GM23338 (cell line): ENCODE data around the gene CLSTN2. TPM values are rescaled to one million over a fixed set of nuclear protein-coding genes. Genes with fewer than 3 reads are reported as not detected.

Experiments
- ATAC-seq: fragments of 200-7000 bp; cut with Tn5 transposase; 3 replicates; pipeline ENCODE4 v1.9.1; 2020
- DNase-seq: peaks from one replicate; pipeline ENCODE4 v3.0.0-alpha.2; 2015; ENCODE audit warnings: low spot score
- H2AFZ ChIP-seq: fragments of 200-600 bp; sonication (generic); 2 replicates; pipeline ENCODE4 v1.8.0; 2016; ENCODE audit warnings: antibody characterized with exemption, mild to moderate bottlenecking, moderate library complexity
- H3F3A ChIP-seq: fragments of 200-600 bp; sonication (generic); replicated peaks from 2 replicates; pipeline ENCODE4 v1.8.0; 2017; ENCODE audit warnings: antibody characterized with exemption, mixed run types, low read depth
- H3K27ac ChIP-seq: fragments of 200-600 bp; sonication (generic); 2 replicates; pipeline ENCODE4 v1.6.1; 2016; ENCODE audit warnings: low read depth
- H3K27me3 ChIP-seq: fragments of 200-600 bp; sonication (generic); 2 replicates; pipeline ENCODE4 v1.8.0; 2016; ENCODE audit warnings: mild to moderate bottlenecking, mixed run types, moderate library complexity; ENCODE audit not compliant: insufficient read depth
- H3K36me3 ChIP-seq: fragments of 200-600 bp; sonication (generic); 2 replicates; pipeline ENCODE4 v1.8.0; 2016; ENCODE audit warnings: mild to moderate bottlenecking; ENCODE audit not compliant: insufficient read depth
- H3K4me1 ChIP-seq: fragments of 200-600 bp; sonication (generic); 2 replicates; pipeline ENCODE4 v1.8.0; 2016; ENCODE audit warnings: mild to moderate bottlenecking, moderate library complexity; ENCODE audit not compliant: insufficient read depth
- H3K4me2 ChIP-seq: fragments of 200-600 bp; sonication (generic); 2 replicates; pipeline ENCODE4 v1.7.1; 2017; ENCODE audit warnings: mixed run types
- H3K4me3 ChIP-seq: fragments of 200-600 bp; sonication (generic); 2 replicates; pipeline ENCODE4 v1.6.1; 2016; ENCODE audit warnings: mixed run types
- H3K79me2 ChIP-seq: fragments of 200-600 bp; sonication (generic); replicated peaks from 2 replicates; pipeline ENCODE4 v1.8.0; 2017; ENCODE audit warnings: mild to moderate bottlenecking; ENCODE audit not compliant: insufficient read depth
- H3K9me2 ChIP-seq: fragments of 200-600 bp; sonication (generic); 2 replicates; pipeline ENCODE4 v1.8.0; 2017; ENCODE audit not compliant: insufficient read depth
- H4K20me1 ChIP-seq: fragments of 200-600 bp; sonication (generic); replicated peaks from 2 replicates; pipeline ENCODE4 v1.8.0; 2017; ENCODE audit warnings: mild to moderate bottlenecking; ENCODE audit not compliant: insufficient read depth
- H3K27ac Mint-ChIP-seq: 2 replicates; pipeline ENCODE4 v1.8.0; 2020; ENCODE audit warnings: inconsistent platforms, mild to moderate bottlenecking, moderate library complexity, mixed read lengths
- H3K27me3 Mint-ChIP-seq: 3 replicates; pipeline ENCODE4 v1.8.0; 2022; ENCODE audit warnings: low read depth, mild to moderate bottlenecking, moderate library complexity, mixed read lengths, inconsistent platforms; ENCODE audit not compliant: insufficient read depth, poor library complexity
- H3K36me3 Mint-ChIP-seq: 3 replicates; pipeline ENCODE4 v1.8.0; 2021; ENCODE audit warnings: low read depth, mild to moderate bottlenecking, inconsistent platforms, moderate library complexity, mixed read lengths
- H3K4me1 Mint-ChIP-seq: 3 replicates; pipeline ENCODE4 v1.8.0; 2020; ENCODE audit warnings: mild to moderate bottlenecking, inconsistent platforms, mixed read lengths
- H3K4me3 Mint-ChIP-seq: 3 replicates; pipeline ENCODE4 v1.8.0; 2021; ENCODE audit warnings: moderate library complexity, mild to moderate bottlenecking, inconsistent platforms, mixed read lengths
- H3K9me3 Mint-ChIP-seq: 3 replicates; pipeline ENCODE4 v1.8.0; 2020; ENCODE audit warnings: moderate library complexity, mild to moderate bottlenecking, inconsistent platforms, mixed read lengths
- CREB1 ChIP-seq: fragments of 250-450 bp; sonication (Bioruptor Pico); IDR thresholded peaks from 2 replicates; pipeline ENCODE4 v1.5.0; 2020; ENCODE audit warnings: low read depth, mild to moderate bottlenecking, moderate library complexity
- JUNB ChIP-seq: IDR thresholded peaks from one replicate; pipeline ENCODE4 v1.6.1; 2016; ENCODE audit warnings: antibody characterized with exemption; ENCODE audit not compliant: unreplicated experiment
- POLR2AphosphoS5 ChIP-seq: IDR thresholded peaks from 2 replicates; pipeline ENCODE4 v1.6.1; 2016; ENCODE audit warnings: antibody characterized with exemption, low read depth
- STAT1 ChIP-seq: IDR thresholded peaks from one replicate; pipeline ENCODE4 v1.6.1; 2016; ENCODE audit warnings: antibody characterized with exemption; ENCODE audit not compliant: unreplicated experiment
- ZNF114 ChIP-seq: fragments of 250-450 bp; sonication (Bioruptor Pico); IDR thresholded peaks from 2 replicates; pipeline ENCODE4 v1.5.0; 2020; ENCODE audit warnings: mild to moderate bottlenecking, moderate library complexity
- polyA plus RNA-seq: library from polyadenylated mRNA; unstranded; fragments of >200 nt; fragmentation: Nextera tagmentation; extraction: Ambion mirVana; gene quantifications from 2 replicates; pipeline ENCODE4 v1.2.1, GENCODE V29; 2016
- total RNA-seq: library from RNA; depleted of rRNA; stranded (reverse); fragments of >200 nt; shearing (Covaris generic); gene quantifications from 2 replicates; pipeline ENCODE4 v1.2.3, GENCODE V29; 2014
- TF ChIP-seq, protein P1 (sequence below): IDR thresholded peaks from one replicate; pipeline ENCODE4 v1.6.1; 2018; ENCODE audit warnings: antibody characterized with exemption; ENCODE audit not compliant: unreplicated experiment
- TF ChIP-seq, protein P2 (sequence below): IDR thresholded peaks from 2 replicates; pipeline ENCODE4 v1.6.1; 2016; ENCODE audit warnings: antibody characterized with exemption
- TF ChIP-seq, protein P3 (sequence below): fragments of 250-450 bp; sonication (Bioruptor Pico); IDR thresholded peaks from 2 replicates; pipeline ENCODE4 v1.5.0; 2020; ENCODE audit warnings: mild to moderate bottlenecking, moderate library complexity

Gene CLSTN2
- total and polyA plus RNA-seq, 2 experiments from 2014 or later: 0.11 to 0.83 TPM

DNA sequence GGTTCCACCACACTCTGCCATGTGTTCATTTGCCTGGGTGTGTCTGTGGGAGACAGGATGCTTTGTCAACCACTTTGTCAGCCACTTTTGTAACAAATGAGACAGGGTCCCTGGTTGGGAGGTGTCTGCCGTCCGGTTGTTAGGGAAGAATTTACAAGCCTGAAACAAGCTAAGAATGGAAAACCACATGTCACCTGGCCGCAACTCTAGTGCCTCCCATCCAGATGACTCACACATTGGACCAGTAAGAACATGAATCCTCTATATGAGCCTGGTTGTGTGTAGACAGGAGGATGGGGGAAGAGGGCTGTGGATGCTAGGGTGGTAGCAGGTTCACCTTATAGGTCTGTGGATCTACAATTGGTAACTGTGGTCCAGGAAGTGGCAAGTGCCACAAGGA, 335.3 kb downstream of the CLSTN2 start:
- H3K4me1 Mint-ChIP-seq: peaks cover 8% of the 10 kb centered on the region
- H3K27ac Mint-ChIP-seq: no peak overlapping the region
- H3K4me3 ChIP-seq: no peak overlapping the region
- H3K9me3 Mint-ChIP-seq: no peaks in the 10 kb centered on the region; the same call in 1 of the 3 replicates
- no peak for DNase-seq
- no peak overlapping the region for H3K4me2 ChIP-seq
- ATAC-seq: no peak
- H3K27ac ChIP-seq: no peak overlapping the region
- H3K4me1 ChIP-seq: peaks cover 5% of the 10 kb centered on the region; the same call in 1 of the 2 replicates
- H4K20me1 ChIP-seq: no peaks in the 10 kb centered on the region
- no peaks in the 10 kb centered on the region for H3K27me3 ChIP-seq
- no peaks in the 10 kb centered on the region for H3K79me2 ChIP-seq
- H3K27me3 Mint-ChIP-seq: peaks cover 4% of the 10 kb centered on the region
- H3K4me3 Mint-ChIP-seq: no peak overlapping the region
- H3F3A ChIP-seq: no peaks in the 10 kb centered on the region
- no peak overlapping the region for H2AFZ ChIP-seq
- H3K9me2 ChIP-seq: peaks cover 9% of the 10 kb centered on the region; the same call in 1 of the 2 replicates
- no peaks in the 10 kb centered on the region for H3K36me3 ChIP-seq
- no peak for TF ChIP-seq JUNB
- H3K36me3 Mint-ChIP-seq: no peaks in the 10 kb centered on the region

DNA sequence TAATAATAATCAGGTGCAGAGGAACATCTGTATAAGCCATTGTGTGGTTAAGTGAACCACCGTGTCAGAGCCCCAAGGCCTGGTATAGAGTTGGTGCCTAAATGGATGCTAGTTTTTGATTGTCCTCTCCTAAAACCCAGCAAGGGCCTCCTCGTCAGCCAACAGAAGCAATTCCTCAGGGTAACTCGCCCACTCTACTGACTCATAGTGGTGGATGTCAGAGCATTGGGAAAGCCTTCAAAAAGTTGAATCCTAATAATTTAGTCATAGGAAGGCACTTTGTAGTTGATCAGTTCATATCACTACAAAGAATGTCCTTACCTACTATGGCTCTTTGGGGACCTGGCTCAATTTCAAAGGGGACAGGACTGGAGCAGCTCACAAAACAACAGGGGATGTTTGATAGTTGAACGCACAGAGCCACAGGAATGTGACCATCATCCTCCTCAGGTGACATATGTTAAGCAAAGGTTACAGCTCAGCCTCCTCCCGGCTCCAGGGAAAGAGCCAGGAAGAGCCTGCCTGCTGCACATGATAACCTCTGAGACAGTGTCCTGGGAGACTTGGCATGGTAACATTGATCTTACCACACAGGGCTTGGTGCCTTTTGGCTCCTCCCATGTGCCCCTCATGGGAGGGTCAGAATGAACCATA, 338.7 kb downstream of the CLSTN2 start:
- Histone ChIP-seq H3K4me3 (no peak overlapping the region), H3K36me3 (no peaks in the 10 kb centered on the region), H3K79me2 (no peaks in the 10 kb centered on the region), H3K9me2 (peaks cover 9% of the 10 kb centered on the region; the same call in 1 of the 2 replicates), H3K27ac (no peak overlapping the region), H3F3A (no peaks in the 10 kb centered on the region), H4K20me1 (no peaks in the 10 kb centered on the region), H2AFZ (no peak overlapping the region), H3K4me1 (no peaks in the 10 kb centered on the region), H3K27me3 (no peaks in the 10 kb centered on the region), H3K4me2 (no peak overlapping the region)
- ATAC-seq (no peak), DNase-seq (no peak)
- Mint-ChIP-seq H3K27me3 (peaks cover 11% of the 10 kb centered on the region), H3K27ac (no peak overlapping the region), H3K4me3 (no peak overlapping the region), H3K36me3 (no peaks in the 10 kb centered on the region), H3K9me3 (no peaks in the 10 kb centered on the region; the same call in 2 of the 3 replicates), H3K4me1 (no peaks in the 10 kb centered on the region; the same call in 2 of the 3 replicates)
- TF ChIP-seq STAT1: no peak
- TF ChIP-seq POLR2AphosphoS5: no peak
- TF ChIP-seq, protein P1, sequence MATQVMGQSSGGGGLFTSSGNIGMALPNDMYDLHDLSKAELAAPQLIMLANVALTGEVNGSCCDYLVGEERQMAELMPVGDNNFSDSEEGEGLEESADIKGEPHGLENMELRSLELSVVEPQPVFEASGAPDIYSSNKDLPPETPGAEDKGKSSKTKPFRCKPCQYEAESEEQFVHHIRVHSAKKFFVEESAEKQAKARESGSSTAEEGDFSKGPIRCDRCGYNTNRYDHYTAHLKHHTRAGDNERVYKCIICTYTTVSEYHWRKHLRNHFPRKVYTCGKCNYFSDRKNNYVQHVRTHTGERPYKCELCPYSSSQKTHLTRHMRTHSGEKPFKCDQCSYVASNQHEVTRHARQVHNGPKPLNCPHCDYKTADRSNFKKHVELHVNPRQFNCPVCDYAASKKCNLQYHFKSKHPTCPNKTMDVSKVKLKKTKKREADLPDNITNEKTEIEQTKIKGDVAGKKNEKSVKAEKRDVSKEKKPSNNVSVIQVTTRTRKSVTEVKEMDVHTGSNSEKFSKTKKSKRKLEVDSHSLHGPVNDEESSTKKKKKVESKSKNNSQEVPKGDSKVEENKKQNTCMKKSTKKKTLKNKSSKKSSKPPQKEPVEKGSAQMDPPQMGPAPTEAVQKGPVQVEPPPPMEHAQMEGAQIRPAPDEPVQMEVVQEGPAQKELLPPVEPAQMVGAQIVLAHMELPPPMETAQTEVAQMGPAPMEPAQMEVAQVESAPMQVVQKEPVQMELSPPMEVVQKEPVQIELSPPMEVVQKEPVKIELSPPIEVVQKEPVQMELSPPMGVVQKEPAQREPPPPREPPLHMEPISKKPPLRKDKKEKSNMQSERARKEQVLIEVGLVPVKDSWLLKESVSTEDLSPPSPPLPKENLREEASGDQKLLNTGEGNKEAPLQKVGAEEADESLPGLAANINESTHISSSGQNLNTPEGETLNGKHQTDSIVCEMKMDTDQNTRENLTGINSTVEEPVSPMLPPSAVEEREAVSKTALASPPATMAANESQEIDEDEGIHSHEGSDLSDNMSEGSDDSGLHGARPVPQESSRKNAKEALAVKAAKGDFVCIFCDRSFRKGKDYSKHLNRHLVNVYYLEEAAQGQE: no peak
- TF ChIP-seq, protein P2, sequence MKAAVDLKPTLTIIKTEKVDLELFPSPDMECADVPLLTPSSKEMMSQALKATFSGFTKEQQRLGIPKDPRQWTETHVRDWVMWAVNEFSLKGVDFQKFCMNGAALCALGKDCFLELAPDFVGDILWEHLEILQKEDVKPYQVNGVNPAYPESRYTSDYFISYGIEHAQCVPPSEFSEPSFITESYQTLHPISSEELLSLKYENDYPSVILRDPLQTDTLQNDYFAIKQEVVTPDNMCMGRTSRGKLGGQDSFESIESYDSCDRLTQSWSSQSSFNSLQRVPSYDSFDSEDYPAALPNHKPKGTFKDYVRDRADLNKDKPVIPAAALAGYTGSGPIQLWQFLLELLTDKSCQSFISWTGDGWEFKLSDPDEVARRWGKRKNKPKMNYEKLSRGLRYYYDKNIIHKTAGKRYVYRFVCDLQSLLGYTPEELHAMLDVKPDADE: no peak
- TF ChIP-seq, protein P3, sequence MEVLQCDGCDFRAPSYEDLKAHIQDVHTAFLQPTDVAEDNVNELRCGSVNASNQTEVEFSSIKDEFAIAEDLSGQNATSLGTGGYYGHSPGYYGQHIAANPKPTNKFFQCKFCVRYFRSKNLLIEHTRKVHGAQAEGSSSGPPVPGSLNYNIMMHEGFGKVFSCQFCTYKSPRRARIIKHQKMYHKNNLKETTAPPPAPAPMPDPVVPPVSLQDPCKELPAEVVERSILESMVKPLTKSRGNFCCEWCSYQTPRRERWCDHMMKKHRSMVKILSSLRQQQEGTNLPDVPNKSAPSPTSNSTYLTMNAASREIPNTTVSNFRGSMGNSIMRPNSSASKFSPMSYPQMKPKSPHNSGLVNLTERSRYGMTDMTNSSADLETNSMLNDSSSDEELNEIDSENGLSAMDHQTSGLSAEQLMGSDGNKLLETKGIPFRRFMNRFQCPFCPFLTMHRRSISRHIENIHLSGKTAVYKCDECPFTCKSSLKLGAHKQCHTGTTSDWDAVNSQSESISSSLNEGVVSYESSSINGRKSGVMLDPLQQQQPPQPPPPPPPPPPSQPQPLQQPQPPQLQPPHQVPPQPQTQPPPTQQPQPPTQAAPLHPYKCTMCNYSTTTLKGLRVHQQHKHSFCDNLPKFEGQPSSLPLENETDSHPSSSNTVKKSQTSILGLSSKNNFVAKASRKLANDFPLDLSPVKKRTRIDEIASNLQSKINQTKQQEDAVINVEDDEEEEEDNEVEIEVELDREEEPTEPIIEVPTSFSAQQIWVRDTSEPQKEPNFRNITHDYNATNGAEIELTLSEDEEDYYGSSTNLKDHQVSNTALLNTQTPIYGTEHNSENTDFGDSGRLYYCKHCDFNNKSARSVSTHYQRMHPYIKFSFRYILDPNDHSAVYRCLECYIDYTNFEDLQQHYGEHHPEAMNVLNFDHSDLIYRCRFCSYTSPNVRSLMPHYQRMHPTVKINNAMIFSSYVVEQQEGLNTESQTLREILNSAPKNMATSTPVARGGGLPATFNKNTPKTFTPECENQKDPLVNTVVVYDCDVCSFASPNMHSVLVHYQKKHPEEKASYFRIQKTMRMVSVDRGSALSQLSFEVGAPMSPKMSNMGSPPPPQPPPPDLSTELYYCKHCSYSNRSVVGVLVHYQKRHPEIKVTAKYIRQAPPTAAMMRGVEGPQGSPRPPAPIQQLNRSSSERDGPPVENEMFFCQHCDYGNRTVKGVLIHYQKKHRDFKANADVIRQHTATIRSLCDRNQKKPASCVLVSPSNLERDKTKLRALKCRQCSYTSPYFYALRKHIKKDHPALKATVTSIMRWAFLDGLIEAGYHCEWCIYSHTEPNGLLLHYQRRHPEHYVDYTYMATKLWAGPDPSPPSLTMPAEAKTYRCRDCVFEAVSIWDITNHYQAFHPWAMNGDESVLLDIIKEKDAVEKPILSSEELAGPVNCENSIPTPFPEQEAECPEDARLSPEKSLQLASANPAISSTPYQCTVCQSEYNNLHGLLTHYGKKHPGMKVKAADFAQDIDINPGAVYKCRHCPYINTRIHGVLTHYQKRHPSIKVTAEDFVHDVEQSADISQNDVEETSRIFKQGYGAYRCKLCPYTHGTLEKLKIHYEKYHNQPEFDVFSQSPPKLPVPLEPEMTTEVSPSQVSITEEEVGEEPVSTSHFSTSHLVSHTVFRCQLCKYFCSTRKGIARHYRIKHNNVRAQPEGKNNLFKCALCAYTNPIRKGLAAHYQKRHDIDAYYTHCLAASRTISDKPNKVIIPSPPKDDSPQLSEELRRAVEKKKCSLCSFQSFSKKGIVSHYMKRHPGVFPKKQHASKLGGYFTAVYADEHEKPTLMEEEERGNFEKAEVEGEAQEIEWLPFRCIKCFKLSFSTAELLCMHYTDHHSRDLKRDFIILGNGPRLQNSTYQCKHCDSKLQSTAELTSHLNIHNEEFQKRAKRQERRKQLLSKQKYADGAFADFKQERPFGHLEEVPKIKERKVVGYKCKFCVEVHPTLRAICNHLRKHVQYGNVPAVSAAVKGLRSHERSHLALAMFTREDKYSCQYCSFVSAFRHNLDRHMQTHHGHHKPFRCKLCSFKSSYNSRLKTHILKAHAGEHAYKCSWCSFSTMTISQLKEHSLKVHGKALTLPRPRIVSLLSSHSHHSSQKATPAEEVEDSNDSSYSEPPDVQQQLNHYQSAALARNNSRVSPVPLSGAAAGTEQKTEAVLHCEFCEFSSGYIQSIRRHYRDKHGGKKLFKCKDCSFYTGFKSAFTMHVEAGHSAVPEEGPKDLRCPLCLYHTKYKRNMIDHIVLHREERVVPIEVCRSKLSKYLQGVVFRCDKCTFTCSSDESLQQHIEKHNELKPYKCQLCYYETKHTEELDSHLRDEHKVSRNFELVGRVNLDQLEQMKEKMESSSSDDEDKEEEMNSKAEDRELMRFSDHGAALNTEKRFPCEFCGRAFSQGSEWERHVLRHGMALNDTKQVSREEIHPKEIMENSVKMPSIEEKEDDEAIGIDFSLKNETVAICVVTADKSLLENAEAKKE (CRISPR knock-in tag): no peak
- TF ChIP-seq CREB1 (CRISPR knock-in tag): no peak
- TF ChIP-seq ZNF114 (CRISPR knock-in tag): no peak
